Activated CD8-positive, alpha-beta memory T cell treated with anti-CD3 and anti-CD28 coated beads, Interleukin-2, amount 50 U/mL, for 24 hours (primary cell): ENCODE measurements around the gene MVB12B.
"Not testable (repeated sequence)": the region's sequence is repeated elsewhere in the genome, so short reads cannot be mapped to it uniquely, and the experiment has no call there.

Experiments used
- DNase-seq: peaks from one replicate; pipeline ENCODE4 v3.0.0-alpha.2; 2020; ENCODE audit errors: extremely low read depth

Gene MVB12B

GRCh38 chr9:126534431-126535186, 208.0 kb downstream of the MVB12B start:
- no peak for DNase-seq

- DNase-seq = no peak
Measured at GRCh38 chr9:126536131-126536530, 209.5 kb downstream of the MVB12B start.

GRCh38 chr9:126536841-126537465, 210.3 kb downstream of the MVB12B start:
- no peak for DNase-seq

- no peak for DNase-seq
Measured at GRCh38 chr9:126538550-126538949, 211.9 kb downstream of the MVB12B start.

- not testable (repeated sequence) for DNase-seq
Measured at GRCh38 chr9:126540398-126540797, 213.8 kb downstream of the MVB12B start.

GRCh38 chr9:126543490-126543889, 216.9 kb downstream of the MVB12B start:
- DNase-seq = no peak

- no peak for DNase-seq
Measured at GRCh38 chr9:126545106-126545505, 218.5 kb downstream of the MVB12B start.

- DNase-seq = no peak
Measured at GRCh38 chr9:126546036-126546435, 219.4 kb downstream of the MVB12B start.

GRCh38 chr9:126548312-126548711, 221.7 kb downstream of the MVB12B start:
- DNase-seq = no peak

GRCh38 chr9:126549246-126550006, 222.8 kb downstream of the MVB12B start:
- no peak for DNase-seq

- DNase-seq = no peak
Measured at GRCh38 chr9:126550891-126551351, 224.3 kb downstream of the MVB12B start.

- DNase-seq = no peak
Measured at GRCh38 chr9:126551812-126552211, 225.2 kb downstream of the MVB12B start.

GRCh38 chr9:126554292-126554691, 227.7 kb downstream of the MVB12B start:
- DNase-seq = no peak

- DNase-seq = not testable (repeated sequence)
Measured at GRCh38 chr9:126555421-126555820, 228.8 kb downstream of the MVB12B start.
